HepG2 (cell line): ENCODE results near the gene S100A7. TPM values are rescaled to one million over a fixed set of nuclear protein-coding genes. Genes with fewer than 3 reads are reported as not detected.

Experiments used
- ATAC-seq: fragments of 200-7000 bp; cut with Tn5 transposase; 3 replicates; pipeline ENCODE4 v1.9.1; 2020; ENCODE audit warnings: mild to moderate bottlenecking, moderate library complexity
- BruUV-seq: library from RNA; stranded (reverse); fragments of 400-500 nt; replicated peaks from 2 replicates; lab custom pipeline; 2021; lab: Mats Ljungman, UMichigan
- CTCF ChIA-PET: fragments of 300-600 bp; formaldehyde crosslinking; extraction: SDS; loops from one replicate; lab custom pipeline; 2021; ENCODE audit warnings: low total read pairs, inconsistent platforms, low intra/inter-chr PET ratio; lab: Yijun Ruan, JAX
- POLR2A ChIA-PET: fragments of 350-600 bp; sonication (Branson Sonifier 250); formaldehyde crosslinking; loops from one replicate; lab custom pipeline; 2020; ENCODE audit warnings: antibody characterized with exemption, inconsistent platforms; lab: Yijun Ruan, JAX
- DNase-seq: peaks from one replicate; pipeline ENCODE4 v3.0.0-alpha.2; 2015; ENCODE audit warnings: low spot score
- FAIRE-seq: peaks from 3 replicates; lab custom pipeline; 2011; peaks lifted over from hg19 to GRCh38; lab: Jason Lieb, UNC
- H2AFZ ChIP-seq: one replicate; pipeline ENCODE4 v1.6.1; 2011; ENCODE audit warnings: low read length, inconsistent platforms
- H3K27ac ChIP-seq: fragments of 300-600 bp; 3 replicates; pipeline ENCODE4 v1.8.0; 2011; ENCODE audit warnings: mixed run types, mild to moderate bottlenecking, mixed read lengths, low read length, inconsistent platforms; ENCODE audit not compliant: insufficient read depth; ENCODE audit errors: extremely low read length
- H3K27me3 ChIP-seq, 2 experiments: fragments of 200-600 bp in 1 of 2; 2 replicates in 1 of 2; 3 replicates in 1 of 2; pipeline versions ENCODE4 v1.6.0 to v1.8.0; 2011; ENCODE audit warnings: low read length in 2 of 2, mild to moderate bottlenecking in 2 of 2, moderate library complexity in 2 of 2, inconsistent platforms in 1 of 2; ENCODE audit not compliant: insufficient read depth in 2 of 2, control insufficient read depth in 1 of 2
- H3K36me3 ChIP-seq, 2 experiments: fragments of 200-600 bp in 1 of 2; replicated peaks in 1 of 2; 2 replicates in 1 of 2; 3 replicates in 1 of 2; pipeline versions ENCODE4 v1.5.1 to v1.8.0; 2011; ENCODE audit warnings: low read length in 2 of 2, inconsistent platforms in 1 of 2; ENCODE audit not compliant: insufficient read depth in 2 of 2, control insufficient read depth in 1 of 2
- H3K4me1 ChIP-seq: 2 replicates; pipeline ENCODE4 v1.5.1; 2012; ENCODE audit warnings: low read length, inconsistent platforms; ENCODE audit not compliant: insufficient read depth
- H3K4me2 ChIP-seq: 2 replicates; pipeline ENCODE4 v1.6.0; 2011; ENCODE audit warnings: low read depth, low read length, inconsistent platforms
- H3K4me3 ChIP-seq, 3 experiments: fragments of 200-600 bp in 1 of 3; sonication (generic), shearing (Covaris generic) in 1 of 3; replicated peaks in 1 of 3; 2 replicates each; pipeline ENCODE4 v1.5.1; 2011 to 2016; ENCODE audit warnings: low read length in 3 of 3, inconsistent platforms in 2 of 3, low read depth in 2 of 3, mild to moderate bottlenecking in 2 of 3, control low read depth in 1 of 3, mixed read lengths in 1 of 3; ENCODE audit not compliant: insufficient read depth in 1 of 3
- H3K79me2 ChIP-seq: one replicate; pipeline ENCODE4 v1.6.1; 2011; ENCODE audit warnings: low read length, inconsistent platforms; ENCODE audit not compliant: insufficient read depth
- H3K9ac ChIP-seq: 2 replicates; pipeline ENCODE4 v1.6.0; 2011; ENCODE audit warnings: mild to moderate bottlenecking, low read depth, low read length, inconsistent platforms; ENCODE audit not compliant: insufficient read depth
- H3K9me3 ChIP-seq: 2 replicates; pipeline ENCODE4 v1.5.1; 2012; ENCODE audit warnings: mild to moderate bottlenecking, low read length
- H4K20me1 ChIP-seq: 2 replicates; pipeline ENCODE4 v1.6.0; 2011; ENCODE audit warnings: inconsistent platforms, mild to moderate bottlenecking, low read length, moderate library complexity; ENCODE audit not compliant: insufficient read depth
- CERS6 ChIP-seq: sonication (generic); formaldehyde crosslinking; IDR thresholded peaks from 2 replicates; pipeline ENCODE4 v1.5.0; 2020; ENCODE audit warnings: missing genetic modification reagents
- FIP1L1 ChIP-seq: fragments of 200-400 bp; formaldehyde crosslinking; IDR thresholded peaks from 2 replicates; pipeline ENCODE4 v1.6.1; 2018; ENCODE audit warnings: low read depth, mild to moderate bottlenecking, low read length, moderate library complexity, borderline replicate concordance; ENCODE audit not compliant: insufficient read depth
- HNF1B ChIP-seq: sonication (generic); formaldehyde crosslinking; IDR thresholded peaks from 2 replicates; pipeline ENCODE4 v1.5.1; 2020; ENCODE audit warnings: mild to moderate bottlenecking, moderate library complexity, missing genetic modification reagents
- HNRNPL ChIP-seq: fragments of 200-400 bp; formaldehyde crosslinking; IDR thresholded peaks from 2 replicates; pipeline ENCODE4 v1.6.1; 2017; ENCODE audit warnings: mild to moderate bottlenecking, low read depth, low read length
- HNRNPUL1 ChIP-seq: fragments of 200-400 bp; formaldehyde crosslinking; IDR thresholded peaks from 2 replicates; pipeline ENCODE4 v1.6.1; 2017; ENCODE audit warnings: low read depth, mild to moderate bottlenecking, low read length, moderate library complexity
- MAZ ChIP-seq, 2 experiments: sonication (generic) in 1 of 2; formaldehyde crosslinking in 1 of 2; IDR thresholded peaks; 2 replicates each; pipeline versions ENCODE4 v1.5.0 to v1.6.1; 2012 to 2020; ENCODE audit warnings: low read depth in 2 of 2, mild to moderate bottlenecking in 2 of 2, borderline replicate concordance in 1 of 2, improper control_type of control experiment in 1 of 2, low read length in 1 of 2, missing genetic modification reagents in 1 of 2, moderate library complexity in 1 of 2
- MLLT10 ChIP-seq: sonication (generic); formaldehyde crosslinking; IDR thresholded peaks from 2 replicates; pipeline ENCODE4 v1.4.0; 2020; ENCODE audit warnings: missing genetic modification reagents
- REPIN1 ChIP-seq: sonication (generic); formaldehyde crosslinking; IDR thresholded peaks from 2 replicates; pipeline ENCODE4 v1.8.0; 2022; ENCODE audit warnings: missing genetic modification reagents, low read depth, mild to moderate bottlenecking, borderline replicate concordance
- RXRA ChIP-seq: sonication (generic); formaldehyde crosslinking; IDR thresholded peaks from 2 replicates; pipeline ENCODE4 v1.5.1; 2020; ENCODE audit warnings: missing genetic modification reagents
- SALL2 ChIP-seq: sonication (generic); formaldehyde crosslinking; IDR thresholded peaks from 2 replicates; pipeline ENCODE4 v1.8.1; 2023; ENCODE audit warnings: mild to moderate bottlenecking, missing genetic modification reagents, inconsistent platforms
- YY1 ChIP-seq: IDR thresholded peaks from 2 replicates; pipeline ENCODE4 v1.6.1; 2011; ENCODE audit warnings: low read length, low read depth, moderate library complexity, mild to moderate bottlenecking; ENCODE audit not compliant: insufficient read depth, insufficient replicate concordance
- ZBTB2 ChIP-seq: sonication (generic); formaldehyde crosslinking; IDR thresholded peaks from 2 replicates; pipeline ENCODE4 v1.8.0; 2022; ENCODE audit warnings: low read depth, missing genetic modification reagents
- ZFP36L1 ChIP-seq: sonication (generic); formaldehyde crosslinking; IDR thresholded peaks from 2 replicates; pipeline ENCODE4 v1.8.0; 2022; ENCODE audit warnings: mild to moderate bottlenecking, missing genetic modification reagents, moderate library complexity
- ZNF256 ChIP-seq: sonication (generic); formaldehyde crosslinking; conservative IDR thresholded peaks from 2 replicates; pipeline ENCODE4 v1.4.0; 2020; ENCODE audit warnings: missing genetic modification reagents
- ZNF451 ChIP-seq: sonication (generic); formaldehyde crosslinking; IDR thresholded peaks from 2 replicates; pipeline ENCODE4 v1.5.0; 2020; ENCODE audit warnings: mild to moderate bottlenecking, missing genetic modification reagents
- ZNF550 ChIP-seq: sonication (generic); formaldehyde crosslinking; IDR thresholded peaks from 2 replicates; pipeline ENCODE4 v1.4.0; 2020; ENCODE audit warnings: mild to moderate bottlenecking, missing genetic modification reagents, borderline replicate concordance
- ZSCAN5A ChIP-seq: sonication (generic); formaldehyde crosslinking; IDR thresholded peaks from 2 replicates; pipeline ENCODE4 v1.8.0; 2022; ENCODE audit warnings: mild to moderate bottlenecking, missing genetic modification reagents, borderline replicate concordance
- WGBS: methylation state at CpG from one replicate; pipeline ENCODE4 v1.1.6; 2017; ENCODE audit warnings: low lambda C conversion rate; 5-methylcytosine and 5-hydroxymethylcytosine counted together
- in situ Hi-C: cut with HindIII; loops from 2 replicates; pipeline ENCODE4 v1.10.0; 2017; ENCODE audit warnings: low pct_unique_long_range_greater_than_20kb; ENCODE audit not compliant: extremely low pct_ligation_motif_present
- intact Hi-C: fragments of 100-400 bp; cut with micrococcal nuclease; formaldehyde crosslinking; loops from one replicate; pipeline ENCODE4 v1.10.0; 2022; ENCODE audit not compliant: unreplicated experiment
- polyA plus RNA-seq, 8 experiments: library from polyadenylated mRNA; depleted of rRNA in 3 of 8; stranded (reverse) in 7 of 8; unstranded in 1 of 8; fragments of >200 nt; fragmentation: Illumina TruSeq in 4 of 8; extraction: Trizol in 4 of 8; gene quantifications; 2 replicates each; pipeline versions ENCODE4 v1.2.1 to v1.2.3, GENCODE V29; 2011 to 2016; ENCODE audit warnings: low read depth in 4 of 8, missing spikeins in 1 of 8, mixed read lengths in 1 of 8; ENCODE audit not compliant: insufficient read depth in 1 of 8
- total RNA-seq, 5 experiments: library from RNA; depleted of rRNA; stranded (reverse); fragments of >200 nt; fragmentation: Illumina TruSeq; extraction: Trizol; gene quantifications; 2 replicates each; pipeline ENCODE4 v1.2.3, GENCODE V29; 2016; ENCODE audit warnings: low read depth in 1 of 5

Gene S100A7
- total and polyA plus RNA-seq, 2 of the 13 experiments (the other 11 are each of a cell fraction or from before 2014, with no cell fraction given): not detected

- no peaks in the 10 kb centered on the region for H3K36me3 ChIP-seq
- no peaks in the 10 kb centered on the region for H4K20me1 ChIP-seq
- BruUV-seq: no TSS peak
- FAIRE-seq: no peak
- no peak overlapping the region for H3K9ac ChIP-seq
- H3K4me1 ChIP-seq: no peaks in the 10 kb centered on the region
- no peak overlapping the region for H3K4me3 ChIP-seq
- H2AFZ ChIP-seq: no peak overlapping the region
- H3K9me3 ChIP-seq: no peaks in the 10 kb centered on the region
- POLR2A ChIA-PET: no interaction called here
- no peak for ATAC-seq
- intact Hi-C loops: no loop called here
- 0 out of 5 replicates have a peak, but pooled peaks cover 0 to 3% of the 10 kb centered on the region in 2 experiments for H3K27me3 ChIP-seq
- CTCF ChIA-PET: no interaction called here
- no peaks in the 10 kb centered on the region for H3K79me2 ChIP-seq
- DNase-seq: no peak
- no peak overlapping the region for H3K4me2 ChIP-seq
- in situ Hi-C loops: no loop called here
- no peak overlapping the region for H3K27ac ChIP-seq
- WGBS: 31% methylated on average over 7 of the region's 11 CpGs
- TF ChIP-seq SALL2 (CRISPR knock-in tag) (no peak), CERS6 (no peak), ZBTB2 (CRISPR knock-in tag) (no peak), ZNF451 (no peak), MLLT10 (CRISPR knock-in tag) (no peak), RXRA (CRISPR knock-in tag) (no peak), ZNF256 (CRISPR knock-in tag) (no peak), HNRNPL (no peak), ZNF550 (CRISPR knock-in tag) (no peak), YY1 (no peak), ZSCAN5A (CRISPR knock-in tag) (no peak), MAZ (IDR thresholded peaks at IDR 0.05; ENCODE audit: borderline replicate concordance, low read depth, low read length) (no peak), MAZ (CRISPR knock-in tag; IDR thresholded peaks at IDR 0.05; ENCODE audit: low read depth) (no peak), REPIN1 (no peak), HNRNPUL1 (no peak), HNF1B (CRISPR knock-in tag) (no peak), ZFP36L1 (CRISPR knock-in tag) (no peak), FIP1L1 (no peak)
These were observed 25.6 kb downstream of the S100A7 start for GRCh38 chr1:153434746-153435455.
